Skeletal muscle cell (primary cell): ENCODE measurements around the gene ZBTB2.
"Not testable (repeated sequence)": the region's sequence is repeated elsewhere in the genome, so short reads cannot be mapped to it uniquely, and the experiment has no call there.

Experiments
- DNase-seq: peaks from one replicate; pipeline ENCODE4 v3.0.0-alpha.2; 2010; ENCODE audit warnings: low read depth
- H3K4me3 ChIP-seq: 2 replicates; pipeline ENCODE4 v1.5.1; 2011; ENCODE audit warnings: low read depth, mild to moderate bottlenecking, control low read depth, low read length, moderate library complexity

Gene ZBTB2

DNA sequence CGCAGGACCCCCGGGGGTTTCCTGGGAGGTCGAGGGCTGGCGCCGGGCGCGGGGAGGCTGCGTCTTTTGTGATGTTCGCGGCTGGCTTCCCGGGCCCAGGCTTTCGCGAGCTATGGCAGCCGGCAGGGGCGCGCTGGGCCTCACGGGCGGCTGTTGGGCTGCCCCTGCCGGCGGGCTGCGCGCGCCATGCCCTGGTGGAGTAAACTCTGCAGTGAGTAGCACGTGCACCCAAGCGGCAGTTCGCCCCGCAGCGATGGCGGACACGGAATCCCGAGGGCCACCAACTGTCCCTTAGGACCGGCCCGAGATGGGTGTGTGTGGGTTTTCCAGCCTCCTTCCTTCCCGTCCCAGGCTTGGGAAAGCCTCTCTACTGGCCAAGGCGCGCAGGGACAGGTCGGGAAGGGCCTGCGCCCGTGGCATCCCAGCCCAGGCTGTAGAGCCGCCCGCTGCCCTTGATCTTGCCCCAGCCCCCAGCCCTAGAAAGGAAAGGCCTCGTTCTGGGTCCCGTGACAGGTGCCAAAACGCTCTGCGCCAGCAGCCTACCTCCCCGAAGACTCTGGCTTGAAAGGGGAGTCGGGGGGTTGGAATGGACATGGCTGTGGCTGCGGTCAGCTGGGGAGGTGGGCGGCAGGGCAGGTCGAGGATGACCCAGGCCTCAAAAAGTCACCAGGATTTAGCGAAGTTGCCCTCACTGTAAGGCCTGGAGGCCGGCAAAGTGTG, 49.7 kb downstream of the ZBTB2 start:
- H3K4me3 ChIP-seq = no peak overlapping the region
- DNase-seq = no peak

- peak; percentile 25 for DNase-seq
These were observed 51.0 kb downstream of the ZBTB2 start for GRCh38 chr6:151340219-151340978.

GRCh38 chr6:151339369-151339768, 52.0 kb downstream of the ZBTB2 start:
- DNase-seq = no peak
- H3K4me3 ChIP-seq = no peak overlapping the region

More at GRCh38 chr6:151340219-151340978, 51.0 kb downstream of the ZBTB2 start:
- H3K4me3 ChIP-seq = no peak overlapping the region

DNA sequence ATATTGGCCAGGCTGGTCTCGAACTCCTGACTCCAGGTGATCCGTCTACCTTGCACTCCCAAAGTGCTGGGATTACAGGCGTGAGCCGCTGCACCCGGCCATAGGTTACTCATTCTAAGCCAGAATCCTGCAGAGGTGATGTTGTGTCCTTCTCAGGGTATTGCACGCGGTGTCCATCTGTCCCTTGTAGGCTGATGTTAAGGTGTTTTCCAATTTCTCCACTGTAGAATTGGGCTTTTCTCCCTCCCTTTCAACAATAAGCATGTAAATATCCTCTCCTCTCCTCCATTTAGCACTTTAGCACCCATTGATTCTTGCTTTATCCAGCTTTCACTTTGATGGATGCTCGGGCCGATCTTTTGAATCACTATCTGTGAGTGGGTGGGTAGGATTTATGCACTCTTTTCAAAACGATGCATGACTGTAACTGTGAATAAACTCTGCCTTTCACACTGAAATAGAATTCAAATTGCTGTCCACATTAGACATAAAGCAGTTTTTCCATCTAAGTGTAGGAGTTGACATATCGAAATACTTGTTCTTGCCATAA, 52.6 kb downstream of the ZBTB2 start:
- H3K4me3 ChIP-seq = no peak overlapping the region
- DNase-seq = no peak

GRCh38 chr6:151335930-151336329, 55.4 kb downstream of the ZBTB2 start:
- no peak for DNase-seq
- no peak overlapping the region for H3K4me3 ChIP-seq

GRCh38 chr6:151330130-151330696, 61.1 kb downstream of the ZBTB2 start:
- no peak overlapping the region for H3K4me3 ChIP-seq
- peak; percentile 78 for DNase-seq

DNA sequence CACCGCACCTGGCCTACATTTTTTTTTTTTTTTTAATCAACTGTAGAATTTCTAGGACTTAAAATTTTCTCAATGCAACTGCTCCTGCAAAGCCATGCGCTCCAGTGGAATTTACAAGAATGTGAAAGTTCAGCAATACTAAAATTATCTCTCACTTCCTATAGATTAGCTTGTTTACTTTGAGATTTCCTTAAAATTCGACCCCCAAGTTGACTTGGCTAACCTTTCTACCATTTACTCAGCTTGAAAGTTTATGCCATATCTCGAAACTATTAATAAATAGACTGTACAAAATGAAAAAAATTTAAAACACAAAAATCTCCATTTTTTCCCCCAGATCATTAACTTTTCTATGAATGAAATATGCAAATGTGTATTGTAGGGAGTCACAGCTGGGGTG, 64.3 kb downstream of the ZBTB2 start:
- no peak overlapping the region for H3K4me3 ChIP-seq
- DNase-seq = no peak

DNA sequence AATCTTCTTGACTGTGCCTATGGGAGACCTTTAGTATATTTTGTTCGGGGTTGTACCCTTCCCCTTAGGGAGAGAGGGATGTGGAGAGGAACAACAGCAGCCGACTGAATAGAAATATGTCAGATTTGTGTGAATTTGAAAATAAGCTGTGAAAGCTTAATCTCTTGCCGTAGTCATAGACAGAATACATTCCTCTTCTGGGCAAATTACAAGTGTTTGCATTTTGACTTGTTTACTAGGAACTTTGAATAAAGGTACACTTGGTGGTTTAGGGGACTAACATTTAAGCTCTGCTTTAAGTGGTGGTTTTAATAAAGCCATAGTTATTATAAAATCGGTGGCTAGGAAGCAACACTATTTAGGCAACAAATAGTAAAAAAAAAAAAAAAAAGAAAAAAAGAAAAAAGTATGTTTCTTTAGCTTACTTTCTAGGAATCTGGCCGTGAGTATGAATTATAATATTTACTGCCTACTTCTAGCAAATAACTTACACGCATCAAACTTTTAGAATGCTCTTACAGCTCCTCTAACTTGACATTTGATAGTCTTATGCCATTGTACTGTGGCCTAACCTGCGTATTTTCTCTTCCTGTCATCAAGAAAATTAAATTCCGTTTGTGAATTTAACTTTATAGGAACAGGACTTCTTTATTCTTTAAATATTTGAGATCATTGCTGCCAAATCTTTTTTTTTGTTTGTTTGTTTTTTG, 65.1 kb downstream of the ZBTB2 start:
- DNase-seq = no peak
- peak overlapping the region; percentile 51 for H3K4me3 ChIP-seq

DNA sequence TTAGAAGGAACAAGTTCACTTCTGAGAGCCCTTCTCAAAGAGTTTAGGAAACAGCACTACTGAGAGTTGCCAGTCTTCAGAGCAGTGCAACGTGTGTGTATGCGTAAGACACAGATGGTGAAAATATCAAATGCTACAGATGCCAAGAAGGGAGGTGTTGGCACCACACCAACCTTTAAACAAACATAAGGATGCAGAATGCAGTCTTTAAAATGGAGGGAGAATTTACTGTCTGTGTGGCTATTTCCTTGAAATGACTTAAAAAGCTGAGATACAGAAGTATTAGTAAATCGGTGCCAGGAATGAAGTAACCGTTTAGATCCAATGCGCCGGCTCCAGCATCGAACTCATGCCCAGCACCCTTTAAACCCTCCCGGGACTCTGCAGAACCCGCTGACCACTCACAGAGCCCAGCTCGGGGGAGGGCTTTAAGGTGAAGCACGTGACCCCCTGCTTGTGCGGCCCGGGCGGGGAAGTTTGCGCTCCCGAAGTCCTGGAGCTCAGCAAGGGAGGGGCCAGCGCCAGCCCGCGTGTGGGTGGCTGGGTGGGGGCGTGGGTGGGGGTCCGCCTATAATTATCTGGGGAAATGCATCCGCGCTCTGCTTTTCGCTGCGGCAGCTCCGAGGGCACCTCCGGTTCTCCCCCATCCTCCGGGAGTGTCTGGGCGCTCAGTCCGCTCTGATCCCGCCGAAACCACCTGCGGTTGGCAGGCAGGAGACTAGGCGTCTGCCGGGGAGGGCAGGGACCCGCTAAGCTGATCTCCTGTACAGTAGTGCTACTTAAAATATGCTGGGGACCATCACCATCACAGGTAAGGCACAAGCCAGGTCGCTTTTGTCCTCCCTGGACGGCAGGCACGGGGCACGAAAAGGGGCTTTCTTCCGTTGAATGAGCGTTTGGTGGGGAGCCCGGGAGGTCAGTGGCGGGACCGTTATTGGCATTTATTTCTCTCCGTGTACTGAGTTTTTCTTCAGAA, 66.0 kb downstream of the ZBTB2 start:
- peak overlapping the region; percentile 51 for H3K4me3 ChIP-seq
- DNase-seq = peak; percentile 41

DNA sequence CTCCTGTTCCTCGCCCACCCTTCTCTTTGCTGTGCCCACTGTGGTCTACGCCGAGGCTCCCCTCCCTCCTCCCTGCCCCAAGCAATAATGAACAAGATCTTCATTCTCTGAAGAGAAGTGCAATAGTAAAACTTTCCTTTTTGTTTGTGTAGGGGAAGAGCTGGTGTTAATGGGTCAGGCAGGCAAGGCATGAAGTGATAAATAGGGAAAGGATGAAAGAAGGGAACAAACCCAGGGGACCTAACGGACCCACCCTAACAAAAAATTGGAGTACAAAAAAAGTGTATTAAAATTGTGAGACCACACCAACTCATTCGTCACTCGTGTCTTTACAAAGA, 66.9 kb downstream of the ZBTB2 start:
- no peak overlapping the region for H3K4me3 ChIP-seq
- no peak for DNase-seq

GRCh38 chr6:151323791-151324487, 67.4 kb downstream of the ZBTB2 start:
- no peak overlapping the region for H3K4me3 ChIP-seq
- peak; percentile 80 for DNase-seq

DNA sequence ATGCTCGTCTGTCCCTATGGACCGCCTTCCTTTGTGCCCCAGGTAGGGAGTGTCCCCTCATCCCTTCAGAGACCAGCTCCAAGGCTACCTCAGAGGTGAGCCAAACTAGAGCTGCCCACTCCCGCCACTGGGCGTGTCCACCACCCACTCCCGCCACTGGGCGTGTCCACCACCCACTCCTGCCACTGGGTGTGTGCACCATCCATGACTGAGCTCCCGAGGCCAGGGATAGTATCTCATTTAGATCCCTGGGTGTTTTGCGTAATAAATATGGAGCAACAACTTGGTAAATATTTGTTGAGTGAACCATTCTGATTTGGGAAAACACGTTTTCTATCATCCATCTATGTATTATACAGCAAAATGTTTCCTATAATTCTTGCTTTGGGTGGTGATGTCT, 68.8 kb downstream of the ZBTB2 start:
- no peak for DNase-seq
- no peak overlapping the region for H3K4me3 ChIP-seq

DNA sequence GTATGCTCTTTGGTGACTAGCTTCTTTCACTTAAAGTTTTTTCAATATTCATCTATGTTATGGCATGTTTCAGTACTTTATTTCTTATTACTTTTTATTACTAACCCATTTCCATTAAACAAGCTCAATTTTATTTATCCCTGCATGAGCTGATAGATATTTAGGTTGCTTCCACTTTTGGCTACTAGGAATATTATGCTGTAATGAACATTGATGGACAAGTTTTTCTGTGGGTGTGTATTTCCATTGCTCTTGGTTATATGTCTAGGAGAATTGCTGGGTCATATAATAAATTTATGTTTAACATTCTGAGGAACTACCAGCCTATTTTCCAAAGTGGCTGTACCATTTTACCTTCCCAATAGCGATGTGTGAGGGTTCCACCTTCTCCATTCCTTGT, 69.9 kb downstream of the ZBTB2 start:
- H3K4me3 ChIP-seq = no peak overlapping the region
- DNase-seq = no peak

DNA sequence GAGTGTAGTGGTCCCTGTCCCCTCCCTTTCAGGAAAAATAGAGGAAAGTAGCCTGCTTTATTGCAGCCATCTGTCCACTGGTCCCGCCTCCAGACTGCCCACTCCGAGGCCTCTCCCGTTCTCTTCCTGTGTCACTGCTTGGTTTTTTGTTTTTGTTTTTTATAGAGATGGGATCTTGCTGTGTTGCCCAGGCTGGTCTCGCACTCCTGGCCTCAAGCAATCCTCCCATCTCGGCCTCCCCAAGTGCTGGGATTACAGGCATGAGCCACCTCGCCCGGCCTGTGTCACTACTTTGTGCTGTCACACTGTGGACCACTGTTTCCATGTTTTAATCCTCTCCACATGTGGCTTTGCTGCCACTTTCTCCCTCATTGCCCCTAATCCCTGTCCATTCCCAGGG, 71.2 kb downstream of the ZBTB2 start:
- DNase-seq = no peak
- H3K4me3 ChIP-seq = no peak overlapping the region

GRCh38 chr6:151317995-151318365, 73.4 kb downstream of the ZBTB2 start:
- no peak for DNase-seq

GRCh38 chr6:151317103-151317994, 74.0 kb downstream of the ZBTB2 start:
- H3K4me3 ChIP-seq = no peak overlapping the region
- DNase-seq = peak; percentile 91

More at GRCh38 chr6:151317995-151318365, 73.4 kb downstream of the ZBTB2 start:
- no peak overlapping the region for H3K4me3 ChIP-seq

GRCh38 chr6:151315661-151316060, 75.7 kb downstream of the ZBTB2 start:
- not testable (repeated sequence) for DNase-seq, H3K4me3 ChIP-seq
